HepG2 (cell line): ENCODE results near the gene C2CD2.

Experiments used
- ARID4A ChIP-seq: sonication (generic); formaldehyde crosslinking; IDR thresholded peaks from 2 replicates; pipeline ENCODE4 v1.5.0; 2020; ENCODE audit warnings: mild to moderate bottlenecking, missing genetic modification reagents, borderline replicate concordance
- DNMT1 ChIP-seq: sonication (generic); formaldehyde crosslinking; IDR thresholded peaks from 2 replicates; pipeline ENCODE4 v1.5.1; 2020; ENCODE audit warnings: mild to moderate bottlenecking, missing genetic modification reagents
- NBN ChIP-seq: fragments of 450-650 bp; conservative IDR thresholded peaks from 2 replicates; pipeline ENCODE4 v1.6.1; 2017
- REST ChIP-seq, 2 experiments: IDR thresholded peaks; 2 replicates each; pipeline ENCODE4 v1.6.1; 2011 to 2012; ENCODE audit warnings: low read length in 2 of 2, borderline replicate concordance in 1 of 2, low read depth in 1 of 2, mild to moderate bottlenecking in 1 of 2, moderate library complexity in 1 of 2
- TCF12 ChIP-seq, 2 experiments: fragments of 450-650 bp in 1 of 2; sonication (generic) in 1 of 2; formaldehyde crosslinking in 1 of 2; IDR thresholded peaks; 2 replicates each; pipeline versions ENCODE4 v1.6.1 to v1.8.0; 2017 to 2022; ENCODE audit warnings: antibody characterized with exemption in 1 of 2, mild to moderate bottlenecking in 1 of 2, missing genetic modification reagents in 1 of 2, moderate library complexity in 1 of 2
- ZNF724P ChIP-seq: sonication (generic); formaldehyde crosslinking; IDR thresholded peaks from 2 replicates; pipeline ENCODE4 v1.8.0; 2022; ENCODE audit warnings: missing genetic modification reagents, borderline replicate concordance
- ZNF749 ChIP-seq: sonication (generic); formaldehyde crosslinking; IDR thresholded peaks from 2 replicates; pipeline ENCODE4 v1.8.0; 2022; ENCODE audit warnings: mild to moderate bottlenecking, missing genetic modification reagents, moderate library complexity, borderline replicate concordance
- TF ChIP-seq, protein P1 (sequence below): sonication (generic); formaldehyde crosslinking; IDR thresholded peaks from 2 replicates; pipeline ENCODE4 v1.5.0; 2020; ENCODE audit warnings: mild to moderate bottlenecking, missing genetic modification reagents, moderate library complexity
- TF ChIP-seq, protein P2 (sequence below): sonication (generic); formaldehyde crosslinking; IDR thresholded peaks from 2 replicates; pipeline ENCODE4 v1.4.0; 2020; ENCODE audit warnings: missing genetic modification reagents

GRCh38 chr21:41892726-41893125, 61.1 kb downstream of the C2CD2 start:
- no peak for TF ChIP-seq ZNF749 (CRISPR knock-in tag)
- TF ChIP-seq, protein P1, sequence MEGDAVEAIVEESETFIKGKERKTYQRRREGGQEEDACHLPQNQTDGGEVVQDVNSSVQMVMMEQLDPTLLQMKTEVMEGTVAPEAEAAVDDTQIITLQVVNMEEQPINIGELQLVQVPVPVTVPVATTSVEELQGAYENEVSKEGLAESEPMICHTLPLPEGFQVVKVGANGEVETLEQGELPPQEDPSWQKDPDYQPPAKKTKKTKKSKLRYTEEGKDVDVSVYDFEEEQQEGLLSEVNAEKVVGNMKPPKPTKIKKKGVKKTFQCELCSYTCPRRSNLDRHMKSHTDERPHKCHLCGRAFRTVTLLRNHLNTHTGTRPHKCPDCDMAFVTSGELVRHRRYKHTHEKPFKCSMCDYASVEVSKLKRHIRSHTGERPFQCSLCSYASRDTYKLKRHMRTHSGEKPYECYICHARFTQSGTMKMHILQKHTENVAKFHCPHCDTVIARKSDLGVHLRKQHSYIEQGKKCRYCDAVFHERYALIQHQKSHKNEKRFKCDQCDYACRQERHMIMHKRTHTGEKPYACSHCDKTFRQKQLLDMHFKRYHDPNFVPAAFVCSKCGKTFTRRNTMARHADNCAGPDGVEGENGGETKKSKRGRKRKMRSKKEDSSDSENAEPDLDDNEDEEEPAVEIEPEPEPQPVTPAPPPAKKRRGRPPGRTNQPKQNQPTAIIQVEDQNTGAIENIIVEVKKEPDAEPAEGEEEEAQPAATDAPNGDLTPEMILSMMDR (CRISPR knock-in tag) = no peak
- TF ChIP-seq TCF12 (IDR thresholded peaks at IDR 0.05) = no peak
- TF ChIP-seq TCF12 (CRISPR knock-in tag; IDR thresholded peaks at IDR 0.05) = no peak
- TF ChIP-seq, protein P2, sequence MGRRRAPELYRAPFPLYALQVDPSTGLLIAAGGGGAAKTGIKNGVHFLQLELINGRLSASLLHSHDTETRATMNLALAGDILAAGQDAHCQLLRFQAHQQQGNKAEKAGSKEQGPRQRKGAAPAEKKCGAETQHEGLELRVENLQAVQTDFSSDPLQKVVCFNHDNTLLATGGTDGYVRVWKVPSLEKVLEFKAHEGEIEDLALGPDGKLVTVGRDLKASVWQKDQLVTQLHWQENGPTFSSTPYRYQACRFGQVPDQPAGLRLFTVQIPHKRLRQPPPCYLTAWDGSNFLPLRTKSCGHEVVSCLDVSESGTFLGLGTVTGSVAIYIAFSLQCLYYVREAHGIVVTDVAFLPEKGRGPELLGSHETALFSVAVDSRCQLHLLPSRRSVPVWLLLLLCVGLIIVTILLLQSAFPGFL (CRISPR knock-in tag) = no peak
- TF ChIP-seq NBN = no peak
- no peak for TF ChIP-seq DNMT1 (CRISPR knock-in tag)
- no peak for TF ChIP-seq ZNF724P
- TF ChIP-seq ARID4A (CRISPR knock-in tag) = no peak
- TF ChIP-seq REST (IDR thresholded peaks at IDR 0.05; ENCODE audit: borderline replicate concordance in 1 of 2, low read depth in 1 of 2, low read length in 2 of 2) = no peak
